SK-N-SH treated with all-trans-retinoic acid at 6 μM for 48 hours (cell line): Measurements from ENCODE around the gene ACBD7.
A peak's percentile ranks its signal among the peaks of the same experiment; 100 is the strongest.

Experiments
- ATAC-seq: fragments of 200-7000 bp; cut with Tn5 transposase; 3 replicates; pipeline ENCODE4 v1.9.1; 2020; ENCODE audit warnings: mild to moderate bottlenecking, moderate library complexity
- ARNTL ChIP-seq: fragments of 450-650 bp; formaldehyde crosslinking; IDR thresholded peaks from 2 replicates; pipeline ENCODE4 v1.5.0; 2020; ENCODE audit warnings: low read depth, mild to moderate bottlenecking, moderate library complexity, borderline replicate concordance
- CREB5 ChIP-seq: fragments of 250-450 bp; sonication (Bioruptor Pico); IDR thresholded peaks from 2 replicates; pipeline ENCODE4 v1.5.1; 2020; ENCODE audit warnings: low read depth, mild to moderate bottlenecking, moderate library complexity
- CSDC2 ChIP-seq: fragments of 250-450 bp; sonication (Bioruptor Pico); IDR thresholded peaks from 2 replicates; pipeline ENCODE4 v1.5.0; 2020; ENCODE audit warnings: mild to moderate bottlenecking, moderate library complexity
- CSRNP3 ChIP-seq: fragments of 250-450 bp; sonication (Bioruptor Pico); IDR thresholded peaks from 2 replicates; pipeline ENCODE4 v1.5.1; 2021; ENCODE audit warnings: mild to moderate bottlenecking, moderate library complexity
- ESRRG ChIP-seq: fragments of 250-450 bp; sonication (Bioruptor Pico); IDR thresholded peaks from 2 replicates; pipeline ENCODE4 v1.6.1; 2021; ENCODE audit warnings: mild to moderate bottlenecking
- GLIS3 ChIP-seq: fragments of 250-450 bp; sonication (Bioruptor Pico); IDR thresholded peaks from 2 replicates; pipeline ENCODE4 v1.5.0; 2020; ENCODE audit warnings: mild to moderate bottlenecking, moderate library complexity
- ISL1 ChIP-seq: fragments of 250-450 bp; sonication (Bioruptor Pico); IDR thresholded peaks from 2 replicates; pipeline ENCODE4 v2.1.2; 2022; ENCODE audit warnings: mild to moderate bottlenecking, moderate library complexity
- OSR1 ChIP-seq: fragments of 250-450 bp; sonication (Bioruptor Pico); IDR thresholded peaks from 2 replicates; pipeline ENCODE4 v1.8.0; 2022; ENCODE audit warnings: moderate library complexity, mild to moderate bottlenecking, inconsistent platforms
- PPARA ChIP-seq: fragments of 250-450 bp; sonication (Bioruptor Pico); IDR thresholded peaks from 2 replicates; pipeline ENCODE4 v1.5.0; 2020; ENCODE audit warnings: mild to moderate bottlenecking, borderline replicate concordance
- SNAI2 ChIP-seq: fragments of 250-450 bp; sonication (Bioruptor Pico); IDR thresholded peaks from 2 replicates; pipeline ENCODE4 v1.5.0; 2020; ENCODE audit warnings: mild to moderate bottlenecking, moderate library complexity
- ZFP3 ChIP-seq: fragments of 250-450 bp; sonication (Bioruptor Pico); IDR thresholded peaks from 2 replicates; pipeline ENCODE4 v1.5.0; 2020; ENCODE audit warnings: mild to moderate bottlenecking, moderate library complexity
- ZFP30 ChIP-seq: fragments of 450-650 bp; formaldehyde crosslinking; IDR thresholded peaks from 2 replicates; pipeline ENCODE4 v1.5.0; 2022; ENCODE audit warnings: mild to moderate bottlenecking, moderate library complexity
- ZNF565 ChIP-seq: fragments of 450-650 bp; formaldehyde crosslinking; conservative IDR thresholded peaks from 2 replicates; pipeline ENCODE4 v1.5.0; 2020; ENCODE audit warnings: low read depth, mild to moderate bottlenecking, moderate library complexity
- ZNF70 ChIP-seq: fragments of 450-650 bp; formaldehyde crosslinking; IDR thresholded peaks from 2 replicates; pipeline ENCODE4 v1.5.0; 2020; ENCODE audit warnings: mild to moderate bottlenecking, moderate library complexity
- ZNF8 ChIP-seq: fragments of 450-650 bp; formaldehyde crosslinking; IDR thresholded peaks from 2 replicates; pipeline ENCODE4 v1.5.0; 2020; ENCODE audit warnings: mild to moderate bottlenecking, moderate library complexity
- TF ChIP-seq, protein P1 (sequence below): fragments of 250-450 bp; sonication (Bioruptor Pico); IDR thresholded peaks from 2 replicates; pipeline ENCODE4 v1.5.0; 2020; ENCODE audit warnings: mild to moderate bottlenecking, moderate library complexity
- TF ChIP-seq, protein P2 (sequence below): fragments of 250-450 bp; sonication (Bioruptor Pico); IDR thresholded peaks from 2 replicates; pipeline ENCODE4 v1.8.0; 2020; ENCODE audit warnings: mild to moderate bottlenecking, moderate library complexity, borderline replicate concordance

Gene ACBD7

GRCh38 chr10:15124190-15124589, 35.6 kb upstream of the ACBD7 start (continued):
- TF ChIP-seq, protein P1, sequence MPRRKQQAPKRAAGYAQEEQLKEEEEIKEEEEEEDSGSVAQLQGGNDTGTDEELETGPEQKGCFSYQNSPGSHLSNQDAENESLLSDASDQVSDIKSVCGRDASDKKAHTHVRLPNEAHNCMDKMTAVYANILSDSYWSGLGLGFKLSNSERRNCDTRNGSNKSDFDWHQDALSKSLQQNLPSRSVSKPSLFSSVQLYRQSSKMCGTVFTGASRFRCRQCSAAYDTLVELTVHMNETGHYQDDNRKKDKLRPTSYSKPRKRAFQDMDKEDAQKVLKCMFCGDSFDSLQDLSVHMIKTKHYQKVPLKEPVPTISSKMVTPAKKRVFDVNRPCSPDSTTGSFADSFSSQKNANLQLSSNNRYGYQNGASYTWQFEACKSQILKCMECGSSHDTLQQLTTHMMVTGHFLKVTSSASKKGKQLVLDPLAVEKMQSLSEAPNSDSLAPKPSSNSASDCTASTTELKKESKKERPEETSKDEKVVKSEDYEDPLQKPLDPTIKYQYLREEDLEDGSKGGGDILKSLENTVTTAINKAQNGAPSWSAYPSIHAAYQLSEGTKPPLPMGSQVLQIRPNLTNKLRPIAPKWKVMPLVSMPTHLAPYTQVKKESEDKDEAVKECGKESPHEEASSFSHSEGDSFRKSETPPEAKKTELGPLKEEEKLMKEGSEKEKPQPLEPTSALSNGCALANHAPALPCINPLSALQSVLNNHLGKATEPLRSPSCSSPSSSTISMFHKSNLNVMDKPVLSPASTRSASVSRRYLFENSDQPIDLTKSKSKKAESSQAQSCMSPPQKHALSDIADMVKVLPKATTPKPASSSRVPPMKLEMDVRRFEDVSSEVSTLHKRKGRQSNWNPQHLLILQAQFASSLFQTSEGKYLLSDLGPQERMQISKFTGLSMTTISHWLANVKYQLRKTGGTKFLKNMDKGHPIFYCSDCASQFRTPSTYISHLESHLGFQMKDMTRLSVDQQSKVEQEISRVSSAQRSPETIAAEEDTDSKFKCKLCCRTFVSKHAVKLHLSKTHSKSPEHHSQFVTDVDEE (CRISPR knock-in tag): no peak
- TF ChIP-seq GLIS3 (CRISPR knock-in tag) (no peak), CSRNP3 (CRISPR knock-in tag) (no peak), PPARA (CRISPR knock-in tag) (no peak), ARNTL (no peak)

DNA sequence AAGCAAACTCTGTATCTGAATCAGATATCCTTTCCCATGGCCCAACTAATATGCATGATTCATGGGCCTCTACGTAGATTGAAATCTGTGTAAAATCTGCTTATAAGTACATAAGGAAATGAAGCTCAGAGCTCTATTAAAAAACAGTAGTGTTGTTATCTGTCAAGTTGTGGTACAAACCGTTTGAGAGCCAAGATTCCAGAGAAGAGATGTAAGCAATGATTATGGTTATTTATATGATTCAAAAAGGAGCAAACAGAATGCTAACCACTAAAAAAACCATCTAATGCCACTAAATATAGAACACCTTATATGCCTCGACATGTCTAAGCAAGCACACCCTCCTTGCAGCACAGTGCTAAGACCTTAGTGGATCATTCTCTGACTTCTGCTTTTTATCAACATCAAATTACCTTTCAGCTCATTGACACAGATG, 35.2 kb upstream of the ACBD7 start:
- ATAC-seq: peak; percentile 90
- TF ChIP-seq ZNF565 (CRISPR knock-in tag): no peak
- peak; percentile 84 for TF ChIP-seq ZNF70 (CRISPR knock-in tag)
- no peak for TF ChIP-seq CSRNP3 (CRISPR knock-in tag)
- TF ChIP-seq ZFP3: no peak
- TF ChIP-seq CREB5: 0 out of 2 replicates have a peak, but pooled peaks have one; percentile 35
- TF ChIP-seq CSDC2 (CRISPR knock-in tag): no peak
- peak; percentile 84 for TF ChIP-seq ISL1 (CRISPR knock-in tag)

DNA sequence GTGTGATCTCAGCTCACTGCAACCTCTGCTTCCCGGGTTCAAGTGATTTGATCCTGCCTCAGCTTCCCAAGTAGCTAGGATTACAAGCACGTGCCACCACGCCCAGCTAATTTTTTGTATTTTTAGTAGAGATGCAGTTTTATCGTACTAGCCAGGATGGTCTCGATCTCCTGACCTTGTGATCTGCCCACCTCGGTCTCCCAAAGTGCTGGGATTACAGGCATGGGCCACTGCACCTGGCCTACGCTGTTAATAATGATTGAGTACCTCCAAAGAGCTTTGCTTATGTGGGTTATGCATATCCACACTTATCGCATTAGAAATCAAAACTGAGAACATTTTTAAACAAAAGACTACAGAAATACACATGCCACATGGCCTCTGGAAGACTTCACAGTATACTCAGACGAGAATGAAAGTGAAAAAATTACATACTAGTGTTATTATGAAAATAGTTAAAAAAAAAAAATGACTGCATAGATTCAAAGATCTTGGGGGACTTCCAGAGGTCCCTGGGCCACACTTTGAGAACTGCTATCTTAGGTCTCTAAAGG, 34.0 kb upstream of the ACBD7 start:
- ATAC-seq: no peak
- TF ChIP-seq, protein P2, sequence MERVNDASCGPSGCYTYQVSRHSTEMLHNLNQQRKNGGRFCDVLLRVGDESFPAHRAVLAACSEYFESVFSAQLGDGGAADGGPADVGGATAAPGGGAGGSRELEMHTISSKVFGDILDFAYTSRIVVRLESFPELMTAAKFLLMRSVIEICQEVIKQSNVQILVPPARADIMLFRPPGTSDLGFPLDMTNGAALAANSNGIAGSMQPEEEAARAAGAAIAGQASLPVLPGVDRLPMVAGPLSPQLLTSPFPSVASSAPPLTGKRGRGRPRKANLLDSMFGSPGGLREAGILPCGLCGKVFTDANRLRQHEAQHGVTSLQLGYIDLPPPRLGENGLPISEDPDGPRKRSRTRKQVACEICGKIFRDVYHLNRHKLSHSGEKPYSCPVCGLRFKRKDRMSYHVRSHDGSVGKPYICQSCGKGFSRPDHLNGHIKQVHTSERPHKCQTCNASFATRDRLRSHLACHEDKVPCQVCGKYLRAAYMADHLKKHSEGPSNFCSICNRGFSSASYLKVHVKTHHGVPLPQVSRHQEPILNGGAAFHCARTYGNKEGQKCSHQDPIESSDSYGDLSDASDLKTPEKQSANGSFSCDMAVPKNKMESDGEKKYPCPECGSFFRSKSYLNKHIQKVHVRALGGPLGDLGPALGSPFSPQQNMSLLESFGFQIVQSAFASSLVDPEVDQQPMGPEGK: no peak
- no peak for TF ChIP-seq ISL1 (CRISPR knock-in tag)
- no peak for TF ChIP-seq CSDC2 (CRISPR knock-in tag)
- TF ChIP-seq OSR1 (CRISPR knock-in tag): no peak
- TF ChIP-seq ZNF8 (CRISPR knock-in tag): no peak
- no peak for TF ChIP-seq SNAI2 (CRISPR knock-in tag)
- no peak for TF ChIP-seq ARNTL
- TF ChIP-seq, protein P1 (CRISPR knock-in tag): no peak
- TF ChIP-seq ZFP3: no peak
- TF ChIP-seq ZNF70 (CRISPR knock-in tag): no peak
- no peak for TF ChIP-seq GLIS3 (CRISPR knock-in tag)
- no peak for TF ChIP-seq CREB5
- no peak for TF ChIP-seq ZFP30 (CRISPR knock-in tag)
- TF ChIP-seq ESRRG (CRISPR knock-in tag): no peak
